Upper lobe of left lung (tissue), 4 donors: ENCODE results near the gene PRKCE.

Source experiments
- CTCF ChIP-seq, 6 experiments: fragments of 450-650 bp in 4 of 6; fragments of 200-600 bp in 2 of 6; sonication (generic) in 2 of 6; IDR thresholded peaks; one replicate each; pipeline ENCODE4 v1.5.1; 2016 to 2019; ENCODE audit warnings: antibody characterized with exemption in 6 of 6
- EP300 ChIP-seq, 4 donors: sonication (generic); formaldehyde crosslinking; IDR thresholded peaks; one replicate each; pipeline ENCODE4 v1.5.1; 2017; ENCODE audit warnings: antibody characterized with exemption in 4 of 4, control low read depth in 2 of 4
- POLR2A ChIP-seq, 4 donors: fragments of 450-650 bp; IDR thresholded peaks; one replicate each; pipeline ENCODE4 v1.5.1; 2016 to 2017; ENCODE audit warnings: antibody characterized with exemption in 4 of 4, mild to moderate bottlenecking in 2 of 4

GRCh38 chr2:45646289-45646688 lies 5.2 kb upstream of the PRKCE start:
- no peak for TF ChIP-seq EP300 (IDR thresholded peaks at IDR 0.05)
- TF ChIP-seq POLR2A (IDR thresholded peaks at IDR 0.05), result no peak
- no peak for TF ChIP-seq CTCF (IDR thresholded peaks at IDR 0.05)
